HL-60 (cell line): Measurements from ENCODE around the gene PRR14L.
"Not testable (repeated sequence)": the region's sequence is repeated elsewhere in the genome, so short reads cannot be mapped to it uniquely, and the experiment has no call there.

Experiments used
- DNase-seq, 2 experiments: peaks; one replicate each; pipeline ENCODE4 v3.0.0-alpha.2; 2010 to 2020; ENCODE audit warnings: low read depth in 1 of 2, low spot score in 1 of 2
- H3K27ac ChIP-seq: fragments of 250-450 bp; sonication (Bioruptor Pico); replicated peaks from 2 replicates; pipeline ENCODE4 v1.5.1; 2020; ENCODE audit warnings: mild to moderate bottlenecking, moderate library complexity
- H3K27me3 ChIP-seq: fragments of 250-450 bp; sonication (Bioruptor Pico); 2 replicates; pipeline ENCODE4 v1.5.1; 2021; ENCODE audit warnings: mild to moderate bottlenecking, moderate library complexity; ENCODE audit not compliant: insufficient read depth, poor library complexity, severe bottlenecking
- H3K4me3 ChIP-seq: replicated peaks from 2 replicates; pipeline ENCODE4 v1.5.1; 2011; ENCODE audit warnings: mild to moderate bottlenecking, control low read depth, low read length; ENCODE audit not compliant: insufficient read depth
- GABPA ChIP-seq: IDR thresholded peaks from 2 replicates; pipeline ENCODE4 v1.6.1; 2012; ENCODE audit warnings: low read depth
- POLR2AphosphoS5 ChIP-seq: IDR thresholded peaks from 2 replicates; pipeline ENCODE4 v1.6.1; 2012; ENCODE audit warnings: low read depth
- SPI1 ChIP-seq: IDR thresholded peaks from 2 replicates; pipeline ENCODE4 v1.6.1; 2012; ENCODE audit warnings: low read depth, mild to moderate bottlenecking, borderline replicate concordance
- TF ChIP-seq, protein P1 (sequence below): IDR thresholded peaks from one replicate; pipeline ENCODE4 v1.5.1; 2011; ENCODE audit warnings: low read length, control low read depth, inconsistent platforms; ENCODE audit not compliant: insufficient read depth
- TF ChIP-seq, protein P2 (sequence below): IDR thresholded peaks from 2 replicates; pipeline ENCODE4 v1.6.1; 2012; ENCODE audit warnings: low read depth; ENCODE audit not compliant: insufficient replicate concordance

Gene PRR14L

DNA sequence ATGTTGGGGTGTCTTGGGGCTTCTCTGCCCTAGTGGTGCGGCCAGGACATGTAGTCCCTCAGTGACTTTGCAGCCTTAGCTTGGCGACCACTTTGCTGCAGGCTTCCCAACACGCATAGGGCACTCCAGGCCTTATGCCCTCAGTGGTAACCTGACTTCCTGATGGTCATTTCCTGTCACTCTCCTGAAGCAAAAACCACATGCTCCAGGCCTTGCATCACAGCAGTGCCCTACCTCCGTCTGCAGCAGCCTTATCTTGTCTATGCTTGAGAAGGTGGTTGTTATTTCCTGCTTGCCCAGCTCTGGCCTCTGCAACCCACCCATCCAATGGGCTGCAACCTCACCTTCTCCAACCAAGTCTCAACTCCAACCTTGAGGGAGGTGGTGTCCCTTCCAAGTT lies 54.5 kb downstream of the PRR14L start:
- Histone ChIP-seq H3K27me3 (no peaks in the 10 kb centered on the region), H3K4me3 (no peak overlapping the region), H3K27ac (peak overlapping the region; percentile 50)
- peak in 1 of 2 experiments; percentile 60 for DNase-seq
- no peak for TF ChIP-seq GABPA
- no peak for TF ChIP-seq SPI1
- TF ChIP-seq, protein P1, sequence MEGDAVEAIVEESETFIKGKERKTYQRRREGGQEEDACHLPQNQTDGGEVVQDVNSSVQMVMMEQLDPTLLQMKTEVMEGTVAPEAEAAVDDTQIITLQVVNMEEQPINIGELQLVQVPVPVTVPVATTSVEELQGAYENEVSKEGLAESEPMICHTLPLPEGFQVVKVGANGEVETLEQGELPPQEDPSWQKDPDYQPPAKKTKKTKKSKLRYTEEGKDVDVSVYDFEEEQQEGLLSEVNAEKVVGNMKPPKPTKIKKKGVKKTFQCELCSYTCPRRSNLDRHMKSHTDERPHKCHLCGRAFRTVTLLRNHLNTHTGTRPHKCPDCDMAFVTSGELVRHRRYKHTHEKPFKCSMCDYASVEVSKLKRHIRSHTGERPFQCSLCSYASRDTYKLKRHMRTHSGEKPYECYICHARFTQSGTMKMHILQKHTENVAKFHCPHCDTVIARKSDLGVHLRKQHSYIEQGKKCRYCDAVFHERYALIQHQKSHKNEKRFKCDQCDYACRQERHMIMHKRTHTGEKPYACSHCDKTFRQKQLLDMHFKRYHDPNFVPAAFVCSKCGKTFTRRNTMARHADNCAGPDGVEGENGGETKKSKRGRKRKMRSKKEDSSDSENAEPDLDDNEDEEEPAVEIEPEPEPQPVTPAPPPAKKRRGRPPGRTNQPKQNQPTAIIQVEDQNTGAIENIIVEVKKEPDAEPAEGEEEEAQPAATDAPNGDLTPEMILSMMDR: no peak
- TF ChIP-seq POLR2AphosphoS5: no peak
- TF ChIP-seq, protein P2, sequence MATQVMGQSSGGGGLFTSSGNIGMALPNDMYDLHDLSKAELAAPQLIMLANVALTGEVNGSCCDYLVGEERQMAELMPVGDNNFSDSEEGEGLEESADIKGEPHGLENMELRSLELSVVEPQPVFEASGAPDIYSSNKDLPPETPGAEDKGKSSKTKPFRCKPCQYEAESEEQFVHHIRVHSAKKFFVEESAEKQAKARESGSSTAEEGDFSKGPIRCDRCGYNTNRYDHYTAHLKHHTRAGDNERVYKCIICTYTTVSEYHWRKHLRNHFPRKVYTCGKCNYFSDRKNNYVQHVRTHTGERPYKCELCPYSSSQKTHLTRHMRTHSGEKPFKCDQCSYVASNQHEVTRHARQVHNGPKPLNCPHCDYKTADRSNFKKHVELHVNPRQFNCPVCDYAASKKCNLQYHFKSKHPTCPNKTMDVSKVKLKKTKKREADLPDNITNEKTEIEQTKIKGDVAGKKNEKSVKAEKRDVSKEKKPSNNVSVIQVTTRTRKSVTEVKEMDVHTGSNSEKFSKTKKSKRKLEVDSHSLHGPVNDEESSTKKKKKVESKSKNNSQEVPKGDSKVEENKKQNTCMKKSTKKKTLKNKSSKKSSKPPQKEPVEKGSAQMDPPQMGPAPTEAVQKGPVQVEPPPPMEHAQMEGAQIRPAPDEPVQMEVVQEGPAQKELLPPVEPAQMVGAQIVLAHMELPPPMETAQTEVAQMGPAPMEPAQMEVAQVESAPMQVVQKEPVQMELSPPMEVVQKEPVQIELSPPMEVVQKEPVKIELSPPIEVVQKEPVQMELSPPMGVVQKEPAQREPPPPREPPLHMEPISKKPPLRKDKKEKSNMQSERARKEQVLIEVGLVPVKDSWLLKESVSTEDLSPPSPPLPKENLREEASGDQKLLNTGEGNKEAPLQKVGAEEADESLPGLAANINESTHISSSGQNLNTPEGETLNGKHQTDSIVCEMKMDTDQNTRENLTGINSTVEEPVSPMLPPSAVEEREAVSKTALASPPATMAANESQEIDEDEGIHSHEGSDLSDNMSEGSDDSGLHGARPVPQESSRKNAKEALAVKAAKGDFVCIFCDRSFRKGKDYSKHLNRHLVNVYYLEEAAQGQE: no peak

- not testable (repeated sequence) for DNase-seq, H3K4me3 ChIP-seq, H3K27ac ChIP-seq, H3K27me3 ChIP-seq
Measured at GRCh38 chr22:31694046-31694445, 55.9 kb downstream of the PRR14L start.

DNA sequence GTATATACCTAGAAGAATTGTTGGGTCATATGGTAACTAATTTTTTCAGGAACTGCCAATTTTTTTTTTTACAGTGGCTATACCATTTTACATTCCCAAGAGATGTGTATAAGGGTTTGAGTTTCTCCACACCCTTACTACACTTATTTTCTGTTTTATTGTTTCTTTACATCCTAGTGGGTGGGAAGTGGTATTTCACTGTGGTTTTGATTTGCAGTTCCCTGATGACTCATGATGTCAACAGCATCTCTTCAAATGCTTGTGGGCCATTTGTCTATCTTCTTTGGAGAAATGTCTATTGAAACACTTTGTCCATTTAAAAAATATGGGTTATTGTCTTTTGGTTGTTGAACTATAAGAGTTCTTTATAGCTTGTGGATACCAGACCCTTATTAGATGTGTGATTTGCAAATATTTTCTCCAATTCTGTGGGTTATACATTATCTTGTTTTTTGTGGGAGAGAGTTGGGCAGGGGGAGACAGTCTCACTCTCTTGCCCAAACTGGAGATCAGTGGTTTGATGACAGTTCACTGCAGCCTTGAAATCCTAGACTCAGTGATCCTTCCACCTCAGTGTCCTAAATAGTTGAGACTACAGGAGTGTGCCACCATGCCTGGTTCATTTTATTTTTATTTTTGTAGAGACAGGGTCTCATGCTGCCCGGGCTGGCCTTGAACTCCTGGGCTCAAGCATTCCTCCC lies 57.6 kb downstream of the PRR14L start:
- TF ChIP-seq, protein P2: no peak
- no peak for TF ChIP-seq POLR2AphosphoS5
- TF ChIP-seq GABPA: no peak
- TF ChIP-seq SPI1: no peak
- TF ChIP-seq, protein P1: no peak
- DNase-seq: peak in 1 of 2 experiments; percentile 12
- Histone ChIP-seq H3K27me3 (no peaks in the 10 kb centered on the region), H3K27ac (no peak overlapping the region), H3K4me3 (no peak overlapping the region)

- Histone ChIP-seq H3K27ac (no peak overlapping the region), H3K27me3 (no peaks in the 10 kb centered on the region), H3K4me3 (no peak overlapping the region)
- no peak for DNase-seq
- TF ChIP-seq, protein P2: no peak
- TF ChIP-seq POLR2AphosphoS5 (no peak), GABPA (no peak), SPI1 (no peak)
- TF ChIP-seq, protein P1: no peak
Measured at GRCh38 chr22:31691408-31691807, 58.5 kb downstream of the PRR14L start.
